NCI-H345 (cell line): ENCODE data around the gene TMPRSS12.
"Not testable (repeated sequence)": the region's sequence is repeated elsewhere in the genome, so short reads cannot be mapped to it uniquely, and the experiment has no call there.

Experiments
- DNase-seq: peaks from one replicate; lab custom pipeline; 2025; lab: John Stamatoyannopoulos, UW

TMPRSS12 gene

GRCh38 chr12:50926932-50927331, 84.2 kb downstream of the TMPRSS12 start:
- not testable (repeated sequence) for DNase-seq

GRCh38 chr12:50927356-50927755, 84.6 kb downstream of the TMPRSS12 start:
- DNase-seq = no peak

GRCh38 chr12:50927766-50928224, 85.1 kb downstream of the TMPRSS12 start:
- DNase-seq = no peak

GRCh38 chr12:50928392-50928791, 85.7 kb downstream of the TMPRSS12 start:
- DNase-seq = no peak

- no peak for DNase-seq
Observed at GRCh38 chr12:50929831-50930230, 87.1 kb downstream of the TMPRSS12 start.

GRCh38 chr12:50930477-50930876, 87.8 kb downstream of the TMPRSS12 start:
- not testable (repeated sequence) for DNase-seq

- DNase-seq = no peak
Observed at GRCh38 chr12:50932787-50933280, 90.1 kb downstream of the TMPRSS12 start.

- DNase-seq = no peak
Observed at GRCh38 chr12:50933459-50934124, 90.9 kb downstream of the TMPRSS12 start.

- DNase-seq = no peak
Observed at GRCh38 chr12:50934371-50934851, 91.7 kb downstream of the TMPRSS12 start.

- no peak for DNase-seq
Observed at GRCh38 chr12:50934981-50935807, 92.5 kb downstream of the TMPRSS12 start.

GRCh38 chr12:50936821-50937530, 94.2 kb downstream of the TMPRSS12 start:
- DNase-seq = no peak
